ENCODE results near the gene LBR.
"Not testable (repeated sequence)": the region's sequence is repeated elsewhere in the genome, so short reads cannot be mapped to it uniquely, and the experiment has no call there.

LBR gene

GRCh38 chr1:225418059-225418458 lies 9.8 kb downstream of the LBR start:
- no peak for DNase-seq

DNA sequence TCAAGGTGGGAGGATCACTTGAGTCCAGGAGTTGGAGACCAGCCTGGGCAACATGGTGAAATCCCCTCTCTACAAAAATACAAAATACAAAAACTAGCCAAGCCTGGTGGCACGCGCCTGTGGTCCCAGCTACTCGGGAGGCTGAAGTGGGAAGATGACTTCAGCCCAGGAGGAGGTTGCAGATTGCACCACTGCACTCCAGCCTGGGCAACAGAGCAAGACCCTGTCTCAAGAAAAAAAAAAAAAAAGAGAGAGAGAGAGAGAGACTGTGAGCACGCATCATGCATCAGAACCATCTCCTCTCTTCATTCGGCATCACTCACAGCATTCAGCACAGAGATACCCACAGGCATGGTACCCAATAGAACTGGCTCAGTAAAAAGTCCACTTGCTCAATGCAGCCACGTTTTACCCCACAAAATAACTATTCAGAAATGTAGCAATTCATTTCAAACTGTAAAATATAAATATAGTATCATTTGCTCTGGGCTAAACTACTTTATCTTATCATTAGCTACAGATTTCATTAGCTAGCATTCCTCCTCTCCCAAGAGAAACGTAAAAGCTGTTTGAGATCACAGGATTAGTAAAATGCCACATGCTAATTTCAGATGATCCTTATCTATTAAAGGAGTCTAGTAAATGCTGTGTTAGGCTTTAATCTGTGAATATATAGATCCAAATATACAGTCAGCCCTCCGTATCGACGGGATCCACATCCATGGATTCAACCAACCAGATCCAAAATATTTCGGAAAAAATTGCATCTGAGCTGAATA lies 11.7 kb downstream of the LBR start:
- DNase-seq, result no peak

GRCh38 chr1:225415307-225415706 lies 12.5 kb downstream of the LBR start:
- DNase-seq, result no peak

DNA sequence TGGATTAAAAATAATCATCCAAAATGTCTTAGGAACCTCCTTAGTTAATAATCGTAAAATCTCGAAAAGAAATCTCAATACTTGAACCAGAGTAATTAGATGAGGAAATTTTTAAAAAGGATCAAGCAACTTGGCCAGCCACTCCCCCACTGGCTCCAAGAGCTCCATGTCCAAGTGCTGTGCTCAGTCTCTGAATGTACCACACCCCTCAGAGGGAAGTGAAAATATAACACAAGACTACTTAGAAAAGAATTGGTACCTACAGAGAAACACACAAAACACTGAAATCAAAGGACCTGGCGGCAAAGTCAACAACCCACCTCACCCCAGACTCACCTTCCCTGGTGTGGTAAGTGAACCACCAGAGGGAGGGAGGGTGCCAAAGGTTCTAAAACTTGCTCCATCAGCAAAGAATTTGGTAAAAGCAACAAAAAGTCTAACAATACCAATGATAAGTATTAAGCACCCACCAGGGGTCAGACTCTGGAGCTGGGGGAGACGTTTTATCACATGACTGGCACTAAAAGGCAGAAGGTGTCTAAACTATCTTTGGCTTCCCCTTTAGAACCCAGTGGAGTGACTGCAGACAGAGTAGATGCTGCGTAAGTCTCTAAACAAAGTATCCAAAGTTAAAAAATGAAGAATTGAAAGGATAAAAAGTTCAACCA lies 14.0 kb downstream of the LBR start:
- DNase-seq, result no peak

DNA sequence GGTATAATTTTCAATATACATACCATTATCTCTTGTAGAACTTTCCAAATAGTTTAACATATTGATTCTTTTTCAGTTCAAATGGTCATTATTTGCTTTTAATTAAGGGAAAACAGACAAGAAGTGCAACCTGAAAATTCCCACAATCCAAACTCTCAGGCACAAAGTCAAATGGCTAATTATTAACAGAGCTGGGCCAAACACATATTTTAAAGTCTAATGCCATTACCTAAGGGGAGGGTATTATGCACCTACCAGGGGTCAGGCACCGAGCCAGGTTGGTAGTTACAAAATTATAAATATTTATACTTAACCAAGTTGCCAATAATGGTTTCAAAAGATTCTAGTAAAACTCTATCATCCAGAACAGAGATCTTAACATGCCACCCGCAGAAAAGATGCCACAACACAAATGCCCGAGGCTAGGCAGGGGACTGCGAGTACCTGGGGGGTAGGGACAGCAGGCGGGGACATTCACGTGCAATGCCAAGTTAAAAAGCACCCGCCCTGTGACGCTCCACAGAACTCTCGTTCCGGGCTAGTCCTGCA lies 15.0 kb downstream of the LBR start:
- DNase-seq, result no peak

DNA sequence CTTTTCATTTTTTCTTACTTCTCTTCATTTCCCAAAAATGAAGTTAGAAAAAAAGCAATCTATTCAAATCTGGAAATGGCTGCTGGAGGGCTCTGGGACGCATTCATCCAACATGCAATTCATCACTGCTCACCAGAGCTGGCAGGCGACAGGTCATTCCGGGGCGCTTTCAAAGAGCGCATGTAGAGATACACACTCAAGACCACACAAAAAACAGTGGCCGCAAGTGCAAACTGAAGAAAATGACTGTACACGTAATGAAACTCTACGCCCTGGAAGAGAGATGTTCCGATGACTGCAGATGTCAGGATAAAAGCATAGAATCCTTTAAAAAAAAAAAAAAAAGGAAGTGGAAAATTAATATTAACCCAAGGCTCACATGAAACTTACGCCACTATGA lies 15.5 kb downstream of the LBR start:
- DNase-seq, result no peak

- no peak for DNase-seq
Measured at GRCh38 chr1:225410036-225410435, 17.8 kb downstream of the LBR start.

GRCh38 chr1:225409051-225409450 lies 18.8 kb downstream of the LBR start:
- DNase-seq, result no peak

DNA sequence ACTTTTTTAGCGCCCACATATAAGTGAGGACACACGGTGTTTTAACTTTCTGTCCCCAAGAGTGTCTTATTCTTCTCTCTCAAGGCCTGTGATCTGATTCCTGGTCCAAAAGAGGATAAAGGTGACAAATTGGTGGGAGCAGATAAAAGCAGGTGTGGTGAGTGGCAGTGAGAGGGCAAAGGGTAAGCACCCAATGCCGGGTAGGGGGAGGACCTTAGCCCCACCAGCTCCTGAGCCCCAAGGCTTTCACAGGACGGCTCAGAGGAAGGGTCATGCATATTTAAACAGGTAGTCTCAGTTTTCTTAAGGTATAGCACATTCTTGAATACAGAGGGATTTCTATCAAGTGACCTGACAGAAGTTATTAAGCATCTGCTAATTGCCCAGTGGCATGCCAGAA lies 19.6 kb downstream of the LBR start:
- DNase-seq, result no peak

DNA sequence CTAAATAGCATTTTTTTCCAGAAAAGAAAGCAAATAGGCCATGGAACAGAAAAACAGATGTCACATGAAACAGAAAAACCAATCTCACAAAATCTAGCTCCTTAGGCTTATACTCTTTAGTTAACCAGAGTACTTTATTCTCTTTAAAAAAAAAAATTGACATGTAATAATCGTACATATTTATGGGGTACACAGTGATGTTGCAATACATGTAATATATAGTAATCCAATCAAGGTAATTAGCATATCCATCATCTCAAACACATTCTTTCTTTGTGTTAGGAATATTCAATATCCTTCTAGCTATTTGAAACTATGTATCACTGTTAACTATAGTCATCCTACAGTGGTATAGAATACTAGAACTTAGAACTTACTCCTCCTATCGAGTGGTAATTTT lies 20.1 kb downstream of the LBR start:
- no peak for DNase-seq

DNA sequence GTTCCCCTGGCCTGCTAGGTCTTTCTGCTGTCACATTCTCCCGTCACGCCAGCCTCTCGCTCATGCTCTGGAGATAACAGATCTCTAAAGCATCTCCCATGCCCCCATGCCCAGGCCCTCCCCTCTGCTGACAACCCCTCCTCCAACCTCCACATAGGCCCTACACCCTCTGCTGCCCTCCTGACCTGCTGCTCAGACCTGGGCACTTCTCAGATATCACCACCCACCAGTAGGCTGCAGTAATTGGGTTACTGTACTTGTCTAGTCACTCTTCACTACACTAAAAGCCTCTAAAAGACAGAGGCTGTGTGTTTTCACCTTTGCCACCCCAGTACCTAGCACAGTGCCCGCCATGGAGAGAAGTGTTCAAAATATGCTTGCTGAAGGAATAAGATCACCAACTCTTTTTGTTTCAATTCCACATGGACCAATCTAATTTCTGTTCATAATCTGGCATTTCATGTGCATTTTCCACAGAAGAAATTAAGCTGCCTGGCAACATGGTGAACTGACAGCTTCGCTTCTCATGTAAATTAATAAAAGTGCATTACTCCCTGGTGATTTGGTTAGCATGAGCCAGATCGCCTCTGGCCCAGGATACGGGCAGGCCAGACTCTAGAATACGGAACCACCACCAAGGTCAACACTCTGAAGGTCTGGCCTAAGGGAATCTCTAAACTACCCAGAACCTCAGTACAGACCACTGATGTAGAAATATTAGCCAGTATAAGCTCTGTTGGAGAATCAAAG lies 20.7 kb downstream of the LBR start:
- no peak for DNase-seq

GRCh38 chr1:225400968-225401367 lies 26.9 kb downstream of the LBR start:
- DNase-seq, result no peak

DNA sequence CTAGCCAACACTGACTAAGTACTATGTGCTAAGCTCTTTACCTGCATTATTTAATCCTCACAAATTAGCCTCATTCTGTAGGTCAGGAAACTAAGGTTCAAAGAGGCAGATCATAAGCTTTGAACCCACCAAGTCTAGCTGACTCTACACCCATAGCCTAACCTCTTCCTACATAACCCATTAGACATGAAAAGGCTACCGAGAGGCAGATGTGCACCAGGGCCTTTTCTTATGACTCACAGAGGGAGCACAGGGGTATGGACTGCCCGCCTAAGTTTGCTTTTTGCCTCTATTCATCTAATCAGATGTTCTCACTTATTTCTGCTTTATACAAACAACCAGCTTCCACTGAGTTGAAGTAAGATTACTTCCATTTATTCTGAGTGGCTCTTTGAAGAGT lies 31.5 kb downstream of the LBR start:
- DNase-seq, result no peak

GRCh38 chr1:225389843-225390242 lies 38.0 kb downstream of the LBR start:
- no peak for DNase-seq

DNA sequence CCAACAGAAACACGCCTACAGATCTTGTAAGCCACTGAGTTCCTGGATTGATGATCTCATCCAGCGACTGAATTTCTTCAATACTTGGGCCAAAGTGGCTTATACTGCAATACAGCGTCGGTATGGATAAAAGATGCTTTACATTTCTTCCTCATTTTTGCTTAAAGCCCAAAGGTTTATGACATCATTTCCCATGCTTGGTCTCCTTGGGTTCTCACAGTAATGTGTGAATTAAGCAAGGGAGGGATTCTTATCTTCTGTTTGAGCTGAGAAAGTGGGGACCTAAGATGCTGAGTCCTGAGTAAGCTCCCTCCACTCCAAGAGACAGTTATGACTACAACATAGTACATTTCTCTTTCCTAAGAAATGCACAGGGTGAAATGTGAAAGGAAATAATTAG lies 39.5 kb downstream of the LBR start:
- no peak for DNase-seq

DNA sequence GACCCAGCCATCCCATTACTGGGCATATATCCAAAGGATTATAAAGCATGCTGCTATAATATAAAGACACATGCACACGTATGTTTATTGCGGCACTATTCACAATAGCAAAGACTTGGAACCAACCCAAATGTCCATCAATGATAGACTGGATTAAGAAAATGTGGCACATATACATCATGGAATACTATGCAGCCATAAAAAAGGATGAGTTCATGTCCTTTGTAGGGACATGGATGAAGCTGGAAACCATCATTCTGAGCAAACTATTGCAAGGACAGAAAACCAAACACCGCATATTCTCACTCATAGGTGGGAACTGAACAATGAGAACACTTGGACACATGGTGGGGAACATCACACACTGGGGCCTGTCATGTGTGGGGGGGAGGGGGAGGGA lies 41.0 kb downstream of the LBR start:
- DNase-seq, result not testable (repeated sequence)

GRCh38 chr1:225380691-225381090 lies 47.1 kb downstream of the LBR start:
- DNase-seq, result no peak

DNA sequence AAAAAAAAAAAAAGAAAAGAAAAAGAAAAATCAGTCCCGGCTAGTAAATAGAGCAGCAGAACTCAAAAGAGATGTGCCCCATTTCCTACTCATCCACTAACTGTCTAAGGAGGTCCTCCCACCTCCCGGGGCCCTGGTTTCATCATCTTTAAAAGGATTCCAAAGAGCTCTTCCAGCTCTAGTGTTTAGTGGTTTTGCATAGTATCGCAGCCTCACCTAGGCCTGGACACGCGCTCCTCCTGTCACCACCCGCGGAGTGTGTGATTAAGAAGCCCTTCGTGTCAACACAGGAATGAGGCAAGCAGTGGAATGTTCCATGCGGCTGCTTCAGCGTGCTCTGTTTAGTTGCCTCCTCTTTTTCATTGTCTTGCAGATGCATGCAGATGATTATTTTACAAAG lies 49.0 kb downstream of the LBR start:
- no peak for DNase-seq

GRCh38 chr1:225374996-225375395 lies 52.8 kb downstream of the LBR start:
- no peak for DNase-seq

- DNase-seq, result no peak
Measured at GRCh38 chr1:225373155-225373554, 54.7 kb downstream of the LBR start.

- DNase-seq, result no peak
Measured at GRCh38 chr1:225371366-225372010, 56.4 kb downstream of the LBR start.

- DNase-seq, result no peak
Measured at GRCh38 chr1:225368036-225368552, 59.7 kb downstream of the LBR start.

GRCh38 chr1:225366552-225366951 lies 61.3 kb downstream of the LBR start:
- no peak for DNase-seq
